Inflammatory macrophage (primary cell): ENCODE results near the gene MAML3.

Source experiments
- DNase-seq, 2 donors: peaks; one replicate each; pipeline ENCODE4 v3.0.0-alpha.2; 2020 to 2022
- total RNA-seq, 18 experiments: gene quantifications; one replicate each; lab custom pipeline; 2026; ENCODE audit warnings: mixed read lengths in 6 of 18, inconsistent platforms in 2 of 18; lab: John Stamatoyannopoulos, UW

Gene MAML3
- total RNA-seq: 1.1 to 15.6 (median 5.3) reads per million in 18 experiments

GRCh38 chr4:140153718-140154571 lies at the start of gene MAML3:
TSS of gene MAML3 (minus strand) at chr4:140154184. CDS start at chr4:140153327, 857 bp downstream.
- DNase-seq: peak; percentile 90

- no peak for DNase-seq
Observed at GRCh38 chr4:140198942-140199341, 45.0 kb upstream of the MAML3 start.

- DNase-seq: no peak
Observed at GRCh38 chr4:140195806-140196205, 41.8 kb upstream of the MAML3 start.

GRCh38 chr4:140189805-140190204 lies 35.8 kb upstream of the MAML3 start:
- DNase-seq: no peak

GRCh38 chr4:140188975-140189374 lies 35.0 kb upstream of the MAML3 start:
- no peak for DNase-seq

- DNase-seq: no peak
Observed at GRCh38 chr4:140187316-140187695, 33.3 kb upstream of the MAML3 start.

- no peak for DNase-seq
Observed at GRCh38 chr4:140186651-140187315, 32.8 kb upstream of the MAML3 start.

- no peak for DNase-seq
Observed at GRCh38 chr4:140186082-140186438, 32.1 kb upstream of the MAML3 start.

GRCh38 chr4:140185412-140186081 lies 31.6 kb upstream of the MAML3 start:
- DNase-seq: no peak

- DNase-seq: no peak
Observed at GRCh38 chr4:140183270-140183669, 29.3 kb upstream of the MAML3 start.

- no peak for DNase-seq
Observed at GRCh38 chr4:140180577-140180976, 26.6 kb upstream of the MAML3 start.

- DNase-seq: no peak
Observed at GRCh38 chr4:140176735-140177134, 22.8 kb upstream of the MAML3 start.

GRCh38 chr4:140174543-140174942 lies 20.6 kb upstream of the MAML3 start:
- DNase-seq: peak; percentile 48 to 57

GRCh38 chr4:140172960-140173359 lies 19.0 kb upstream of the MAML3 start:
- peak in 1 of 2 donors; percentile 32 for DNase-seq

GRCh38 chr4:140170299-140170698 lies 16.3 kb upstream of the MAML3 start:
- DNase-seq: no peak

- no peak for DNase-seq
Observed at GRCh38 chr4:140168936-140169335, 15.0 kb upstream of the MAML3 start.

GRCh38 chr4:140168474-140168873 lies 14.5 kb upstream of the MAML3 start:
- DNase-seq: no peak

- DNase-seq: no peak
Observed at GRCh38 chr4:140163029-140163810, 9.2 kb upstream of the MAML3 start.

GRCh38 chr4:140162596-140162995 lies 8.6 kb upstream of the MAML3 start:
- no peak for DNase-seq

GRCh38 chr4:140158365-140159030 lies 4.5 kb upstream of the MAML3 start:
- DNase-seq: peak in 1 of 2 donors; percentile 23

GRCh38 chr4:140157341-140157740 lies 3.4 kb upstream of the MAML3 start:
- no peak for DNase-seq
